K562 (cell line): Measurements from ENCODE around the gene MBOAT7. TPM values are rescaled to one million over a fixed set of nuclear protein-coding genes. Genes with fewer than 3 reads are reported as not detected.

ENCODE experiments used
- ASH1L ChIP-seq: fragments of 450-650 bp; IDR thresholded peaks from 2 replicates; pipeline ENCODE4 v1.6.1; 2018; ENCODE audit warnings: borderline replicate concordance, mild to moderate bottlenecking, low read depth; ENCODE audit not compliant: partially characterized antibody
- CBFA2T2 ChIP-seq: fragments of 450-650 bp; conservative IDR thresholded peaks from 2 replicates; pipeline ENCODE4 v1.6.1; 2017; ENCODE audit warnings: mild to moderate bottlenecking
- CEBPB ChIP-seq: fragments of 450-650 bp; IDR thresholded peaks from 2 replicates; pipeline ENCODE4 v1.6.1; 2016; ENCODE audit warnings: missing genetic modification characterization, missing compliant biosample characterization
- ELK1 ChIP-seq: sonication (generic); formaldehyde crosslinking; IDR thresholded peaks from 2 replicates; pipeline ENCODE4 v1.8.1; 2022; ENCODE audit warnings: missing genetic modification reagents
- MTA3 ChIP-seq: fragments of 450-650 bp; formaldehyde crosslinking; IDR thresholded peaks from 2 replicates; pipeline ENCODE4 v1.6.1; 2017; ENCODE audit warnings: mild to moderate bottlenecking, borderline replicate concordance
- RBM14 ChIP-seq: fragments of 200-400 bp; formaldehyde crosslinking; IDR thresholded peaks from 2 replicates; pipeline ENCODE4 v1.6.1; 2018; ENCODE audit warnings: low read depth, mild to moderate bottlenecking, low read length, moderate library complexity, borderline replicate concordance; ENCODE audit not compliant: insufficient read depth
- RBM15 ChIP-seq: fragments of 200-400 bp; formaldehyde crosslinking; IDR thresholded peaks from 2 replicates; pipeline ENCODE4 v1.6.1; 2018; ENCODE audit warnings: mild to moderate bottlenecking, low read length, moderate library complexity; ENCODE audit not compliant: insufficient read depth
- RBM34 ChIP-seq: fragments of 200-400 bp; formaldehyde crosslinking; IDR thresholded peaks from 2 replicates; pipeline ENCODE4 v1.6.1; 2018; ENCODE audit warnings: low read length, borderline replicate concordance; ENCODE audit not compliant: insufficient read depth
- SMAD4 ChIP-seq: fragments of 250-450 bp; sonication (Bioruptor Pico); conservative IDR thresholded peaks from 2 replicates; pipeline ENCODE4 v1.8.0; 2021; ENCODE audit warnings: inconsistent platforms, mild to moderate bottlenecking, moderate library complexity
- STAG1 ChIP-seq: sonication (generic); formaldehyde crosslinking; IDR thresholded peaks from 2 replicates; pipeline ENCODE4 v1.5.0; 2020; ENCODE audit warnings: missing genetic modification reagents, borderline replicate concordance
- ZBED1 ChIP-seq: IDR thresholded peaks from 2 replicates; pipeline ENCODE4 v1.6.1; 2014
- ZNF143 ChIP-seq: sonication (generic); formaldehyde crosslinking; IDR thresholded peaks from 2 replicates; pipeline ENCODE4 v1.9.0; 2022; ENCODE audit warnings: mild to moderate bottlenecking, missing genetic modification reagents
- ZNF146 ChIP-seq: IDR thresholded peaks from one replicate; pipeline ENCODE4 v1.6.1; 2018; ENCODE audit warnings: missing compliant biosample characterization; ENCODE audit not compliant: unreplicated experiment
- ZNF280B ChIP-seq: fragments of 250-450 bp; sonication (Bioruptor Pico); IDR thresholded peaks from 2 replicates; pipeline ENCODE4 v1.5.1; 2021; ENCODE audit warnings: mild to moderate bottlenecking
- polyA plus RNA-seq, 8 experiments: library from polyadenylated mRNA; depleted of rRNA in 4 of 8; stranded (reverse) in 5 of 8; unstranded in 3 of 8; fragments of >200 nt; fragmentation: Nextera tagmentation in 2 of 8; fragmentation: Illumina TruSeq in 1 of 8; extraction: Ambion mirVana in 2 of 8; extraction: Trizol in 1 of 8; gene quantifications; 2 replicates each; pipeline versions ENCODE4 v1.2.1 to v1.2.3, GENCODE V29; 2011 to 2014; ENCODE audit warnings: inconsistent platforms in 1 of 8, missing spikeins in 1 of 8
- total RNA-seq, 7 experiments: library from RNA; depleted of rRNA in 6 of 7; stranded (reverse); fragments of >200 nt in 6 of 7; fragmentation: Illumina TruSeq in 2 of 7; extraction: Trizol in 2 of 7; gene quantifications; 2 replicates each; pipeline versions ENCODE4 v1.2.1 to v1.2.3, GENCODE V29; 2011 to 2021; ENCODE audit warnings: low replicate concordance in 1 of 7
- TF ChIP-seq, protein P1 (sequence below): fragments of 450-650 bp; IDR thresholded peaks from 2 replicates; pipeline ENCODE4 v1.6.1; 2016; ENCODE audit warnings: low read depth
- TF ChIP-seq, protein P2 (sequence below): fragments of 250-450 bp; sonication (Bioruptor Pico); IDR thresholded peaks from 2 replicates; pipeline ENCODE4 v1.8.0; 2022; ENCODE audit warnings: moderate library complexity, mild to moderate bottlenecking, inconsistent platforms

Gene MBOAT7
- total and polyA plus RNA-seq, 9 of the 15 experiments (the other 6 are each of a cell fraction or from before 2014, with no cell fraction given) = 1.4 to 153 (median 56.1) TPM

DNA sequence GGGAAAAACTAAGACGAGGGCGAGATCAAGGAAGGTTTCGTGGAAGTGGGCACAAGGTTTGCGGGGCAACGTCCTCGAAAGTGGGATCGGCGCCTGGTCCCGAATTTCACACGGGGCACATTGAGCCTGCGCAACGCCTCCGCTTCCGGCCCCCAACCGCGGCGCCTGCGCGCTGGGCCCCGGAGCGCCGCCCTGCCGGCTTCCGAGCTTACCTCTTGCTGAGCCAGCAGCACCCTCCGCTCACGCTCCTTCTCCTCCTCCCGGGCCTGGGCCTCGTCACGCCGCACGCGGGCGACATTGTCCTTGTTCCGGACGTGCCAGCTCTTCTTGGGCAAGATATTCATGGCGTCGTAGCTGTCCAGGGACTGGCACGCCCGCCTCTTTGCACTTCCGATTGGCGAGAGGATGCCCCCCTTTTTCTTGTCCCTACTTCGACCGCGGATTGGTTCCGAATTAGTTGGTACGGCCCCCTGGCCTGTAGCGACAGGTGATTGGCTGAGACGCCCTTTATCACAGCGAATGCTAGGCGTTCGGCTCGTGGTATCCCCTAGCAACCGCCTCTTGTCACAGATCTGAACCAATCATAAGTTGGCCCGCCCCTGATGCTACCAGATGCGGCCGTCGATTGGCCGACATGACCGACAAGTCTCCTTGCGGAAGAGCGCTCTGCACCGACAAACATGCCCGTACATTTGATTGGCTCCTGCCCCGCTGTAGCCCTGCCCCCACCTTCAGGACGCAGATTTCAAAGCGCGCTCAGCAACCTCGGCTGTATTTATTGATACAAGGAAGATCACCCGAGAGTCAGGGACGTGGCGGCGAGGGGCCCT lies 29.8 kb downstream of the MBOAT7 start, which contains the start of gene LENG1 (continued):
- TF ChIP-seq, protein P1, sequence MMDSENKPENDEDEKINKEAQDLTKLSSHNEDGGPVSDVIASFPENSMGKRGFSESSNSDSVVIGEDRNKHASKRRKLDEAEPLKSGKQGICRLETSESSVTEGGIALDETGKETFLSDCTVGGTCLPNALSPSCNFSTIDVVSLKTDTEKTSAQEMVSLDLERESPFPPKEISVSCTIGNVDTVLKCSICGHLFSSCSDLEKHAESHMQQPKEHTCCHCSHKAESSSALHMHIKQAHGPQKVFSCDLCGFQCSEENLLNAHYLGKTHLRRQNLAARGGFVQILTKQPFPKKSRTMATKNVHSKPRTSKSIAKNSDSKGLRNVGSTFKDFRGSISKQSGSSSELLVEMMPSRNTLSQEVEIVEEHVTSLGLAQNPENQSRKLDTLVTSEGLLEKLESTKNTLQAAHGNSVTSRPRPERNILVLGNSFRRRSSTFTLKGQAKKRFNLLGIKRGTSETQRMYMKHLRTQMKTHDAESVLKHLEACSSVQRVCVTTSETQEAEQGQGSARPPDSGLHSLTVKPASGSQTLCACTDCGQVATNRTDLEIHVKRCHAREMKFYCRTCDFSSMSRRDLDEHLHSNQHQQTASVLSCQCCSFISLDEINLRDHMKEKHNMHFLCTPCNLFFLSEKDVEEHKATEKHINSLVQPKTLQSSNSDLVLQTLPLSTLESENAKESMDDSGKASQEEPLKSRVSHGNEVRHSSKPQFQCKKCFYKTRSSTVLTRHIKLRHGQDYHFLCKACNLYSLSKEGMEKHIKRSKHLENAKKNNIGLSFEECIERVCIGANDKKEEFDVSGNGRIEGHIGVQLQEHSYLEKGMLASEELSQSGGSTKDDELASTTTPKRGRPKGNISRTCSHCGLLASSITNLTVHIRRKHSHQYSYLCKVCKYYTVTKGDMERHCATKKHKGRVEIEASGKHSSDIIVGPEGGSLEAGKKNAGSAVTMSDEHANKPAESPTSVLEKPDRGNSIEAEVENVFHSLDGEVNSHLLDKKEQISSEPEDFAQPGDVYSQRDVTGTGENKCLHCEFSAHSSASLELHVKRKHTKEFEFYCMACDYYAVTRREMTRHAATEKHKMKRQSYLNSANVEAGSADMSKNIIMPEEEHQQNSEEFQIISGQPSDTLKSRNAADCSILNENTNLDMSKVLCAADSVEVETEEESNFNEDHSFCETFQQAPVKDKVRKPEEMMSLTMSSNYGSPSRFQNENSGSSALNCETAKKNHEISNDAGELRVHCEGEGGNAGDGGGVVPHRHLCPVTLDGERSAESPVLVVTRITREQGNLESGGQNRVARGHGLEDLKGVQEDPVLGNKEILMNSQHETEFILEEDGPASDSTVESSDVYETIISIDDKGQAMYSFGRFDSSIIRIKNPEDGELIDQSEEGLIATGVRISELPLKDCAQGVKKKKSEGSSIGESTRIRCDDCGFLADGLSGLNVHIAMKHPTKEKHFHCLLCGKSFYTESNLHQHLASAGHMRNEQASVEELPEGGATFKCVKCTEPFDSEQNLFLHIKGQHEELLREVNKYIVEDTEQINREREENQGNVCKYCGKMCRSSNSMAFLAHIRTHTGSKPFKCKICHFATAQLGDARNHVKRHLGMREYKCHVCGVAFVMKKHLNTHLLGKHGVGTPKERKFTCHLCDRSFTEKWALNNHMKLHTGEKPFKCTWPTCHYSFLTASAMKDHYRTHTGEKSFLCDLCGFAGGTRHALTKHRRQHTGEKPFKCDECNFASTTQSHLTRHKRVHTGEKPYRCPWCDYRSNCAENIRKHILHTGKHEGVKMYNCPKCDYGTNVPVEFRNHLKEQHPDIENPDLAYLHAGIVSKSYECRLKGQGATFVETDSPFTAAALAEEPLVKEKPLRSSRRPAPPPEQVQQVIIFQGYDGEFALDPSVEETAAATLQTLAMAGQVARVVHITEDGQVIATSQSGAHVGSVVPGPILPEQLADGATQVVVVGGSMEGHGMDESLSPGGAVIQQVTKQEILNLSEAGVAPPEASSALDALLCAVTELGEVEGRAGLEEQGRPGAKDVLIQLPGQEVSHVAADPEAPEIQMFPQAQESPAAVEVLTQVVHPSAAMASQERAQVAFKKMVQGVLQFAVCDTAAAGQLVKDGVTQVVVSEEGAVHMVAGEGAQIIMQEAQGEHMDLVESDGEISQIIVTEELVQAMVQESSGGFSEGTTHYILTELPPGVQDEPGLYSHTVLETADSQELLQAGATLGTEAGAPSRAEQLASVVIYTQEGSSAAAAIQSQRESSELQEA = no peak
- no peak for TF ChIP-seq ELK1 (CRISPR knock-in tag)
- TF ChIP-seq RBM34 = no peak
- peak; percentile 98 for TF ChIP-seq ASH1L
- TF ChIP-seq ZBED1 = no peak
- no peak for TF ChIP-seq CBFA2T2
- TF ChIP-seq SMAD4 (CRISPR knock-in tag) = peak; percentile 30; the same call in 1 of the 2 replicates
- TF ChIP-seq ZNF280B = no peak
- TF ChIP-seq MTA3 = peak; percentile 77; the same call in 1 of the 2 replicates
- no peak for TF ChIP-seq ZNF146
- TF ChIP-seq RBM14 = no peak
- no peak for TF ChIP-seq RBM15
- 0 out of 2 replicates have a peak, but pooled peaks have one; percentile 7 for TF ChIP-seq ZNF143 (CRISPR knock-in tag)
- TF ChIP-seq, protein P2, sequence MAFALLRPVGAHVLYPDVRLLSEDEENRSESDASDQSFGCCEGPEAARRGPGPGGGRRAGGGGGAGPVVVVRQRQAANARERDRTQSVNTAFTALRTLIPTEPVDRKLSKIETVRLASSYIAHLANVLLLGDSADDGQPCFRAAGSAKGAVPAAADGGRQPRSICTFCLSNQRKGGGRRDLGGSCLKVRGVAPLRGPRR = no peak
- peak; percentile 51 for TF ChIP-seq CEBPB
- no peak for TF ChIP-seq STAG1 (CRISPR knock-in tag)
